B cell (primary cell): ENCODE results near the gene TBC1D2B.

ENCODE experiments used
- CTCF ChIP-seq: fragments of 200-600 bp; IDR thresholded peaks from one replicate; pipeline ENCODE4 v1.8.0; 2022; ENCODE audit warnings: antibody characterized with exemption, mild to moderate bottlenecking
- EZH2 ChIP-seq: IDR thresholded peaks from 2 replicates; pipeline ENCODE4 v1.6.1; 2012; ENCODE audit warnings: borderline replicate concordance, low read depth, mild to moderate bottlenecking, moderate library complexity, low read length; ENCODE audit not compliant: insufficient read depth, poor library complexity, severe bottlenecking

DNA sequence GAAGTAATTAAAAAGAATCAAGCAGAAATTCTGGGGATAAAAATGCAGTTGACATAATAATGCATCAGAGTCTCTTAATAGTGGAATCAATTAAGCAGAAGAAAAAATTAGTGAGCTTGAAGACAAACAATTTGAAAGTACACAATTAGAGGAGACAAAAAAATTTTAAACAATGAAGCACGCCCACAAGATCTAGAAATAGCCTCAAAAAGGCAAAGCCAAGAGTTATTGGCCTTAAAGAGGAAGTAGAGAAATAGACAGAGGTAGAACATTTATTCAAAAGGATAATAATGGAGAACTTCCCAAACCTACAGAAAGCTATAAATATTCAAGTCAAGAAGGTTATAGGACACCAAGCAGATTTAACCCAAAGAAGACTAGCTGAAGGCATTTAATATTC is 113.3 kb downstream of the TBC1D2B start:
- TF ChIP-seq CTCF (no peak), EZH2 (no peak)
